ENCODE measurements around the gene CCDC63. TPM values are rescaled to one million over a fixed set of nuclear protein-coding genes. Genes with fewer than 3 reads are reported as not detected.
A peak's percentile ranks its signal among the peaks of the same experiment; 100 is the strongest.

CCDC63 gene
- total RNA-seq, 1 experiment from 2014 or later = not detected

DNA sequence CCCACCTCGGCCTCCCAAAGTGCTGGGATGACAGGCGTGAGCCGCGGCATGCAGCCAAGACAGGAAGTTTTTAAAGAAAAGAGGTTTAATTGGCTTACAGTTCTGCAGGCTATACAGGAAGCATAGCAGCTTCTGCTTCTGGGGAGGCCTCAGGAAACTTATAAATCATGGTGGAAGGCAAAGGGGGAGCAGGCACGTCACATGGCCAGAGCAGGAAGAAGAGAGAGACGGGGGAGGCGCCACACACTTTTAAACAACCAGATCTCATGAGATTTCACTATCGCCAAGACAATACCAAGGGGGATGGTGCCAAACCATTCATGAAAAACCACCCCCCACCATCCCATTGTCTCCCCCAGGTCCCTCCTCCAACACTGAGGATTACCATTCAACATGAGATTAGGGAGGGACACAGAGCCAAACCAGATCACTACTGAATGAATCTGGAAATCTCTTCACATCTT is 14.1 kb downstream of the CCDC63 start:
- no peaks in the 10 kb centered on the region for H3K9me3 ChIP-seq (ENCODE audit: control insufficient read depth, insufficient read depth, low read depth, low read length)
- intact Hi-C loops (cut with micrococcal nuclease; ENCODE audit: unreplicated experiment) = no loop called here
- H3K27ac ChIP-seq (ENCODE audit: low read length) = no peak overlapping the region
- ChIA-PET POLR2A (no interaction called here), CTCF (no interaction called here)
- in situ Hi-C loops (cut with HindIII; ENCODE audit: low pct_unique_long_range_greater_than_20kb, low sequenced_read_pairs) = no loop called here
- ATAC-seq (no peak), DNase-seq (ENCODE audit: low read depth, low spot score) (no peak)
- H3K27me3 ChIP-seq (ENCODE audit: control insufficient read depth, insufficient read depth, low read length) = no peaks in the 10 kb centered on the region
- H3K4me1 ChIP-seq (ENCODE audit: control insufficient read depth, insufficient read depth, low read length) = no peaks in the 10 kb centered on the region
- TF ChIP-seq POLR2AphosphoS5 (IDR thresholded peaks at IDR 0.05; ENCODE audit: low read depth, low read length) (no peak), TCF7L2 (IDR thresholded peaks at IDR 0.05; ENCODE audit: low read depth, low read length) (no peak), SIN3A (IDR thresholded peaks at IDR 0.05; ENCODE audit: borderline replicate concordance, insufficient read depth, low read depth, low read length) (no peak)
- TF ChIP-seq, protein P1, sequence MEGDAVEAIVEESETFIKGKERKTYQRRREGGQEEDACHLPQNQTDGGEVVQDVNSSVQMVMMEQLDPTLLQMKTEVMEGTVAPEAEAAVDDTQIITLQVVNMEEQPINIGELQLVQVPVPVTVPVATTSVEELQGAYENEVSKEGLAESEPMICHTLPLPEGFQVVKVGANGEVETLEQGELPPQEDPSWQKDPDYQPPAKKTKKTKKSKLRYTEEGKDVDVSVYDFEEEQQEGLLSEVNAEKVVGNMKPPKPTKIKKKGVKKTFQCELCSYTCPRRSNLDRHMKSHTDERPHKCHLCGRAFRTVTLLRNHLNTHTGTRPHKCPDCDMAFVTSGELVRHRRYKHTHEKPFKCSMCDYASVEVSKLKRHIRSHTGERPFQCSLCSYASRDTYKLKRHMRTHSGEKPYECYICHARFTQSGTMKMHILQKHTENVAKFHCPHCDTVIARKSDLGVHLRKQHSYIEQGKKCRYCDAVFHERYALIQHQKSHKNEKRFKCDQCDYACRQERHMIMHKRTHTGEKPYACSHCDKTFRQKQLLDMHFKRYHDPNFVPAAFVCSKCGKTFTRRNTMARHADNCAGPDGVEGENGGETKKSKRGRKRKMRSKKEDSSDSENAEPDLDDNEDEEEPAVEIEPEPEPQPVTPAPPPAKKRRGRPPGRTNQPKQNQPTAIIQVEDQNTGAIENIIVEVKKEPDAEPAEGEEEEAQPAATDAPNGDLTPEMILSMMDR (IDR thresholded peaks at IDR 0.05) = no peak
- TF ChIP-seq, protein P2, sequence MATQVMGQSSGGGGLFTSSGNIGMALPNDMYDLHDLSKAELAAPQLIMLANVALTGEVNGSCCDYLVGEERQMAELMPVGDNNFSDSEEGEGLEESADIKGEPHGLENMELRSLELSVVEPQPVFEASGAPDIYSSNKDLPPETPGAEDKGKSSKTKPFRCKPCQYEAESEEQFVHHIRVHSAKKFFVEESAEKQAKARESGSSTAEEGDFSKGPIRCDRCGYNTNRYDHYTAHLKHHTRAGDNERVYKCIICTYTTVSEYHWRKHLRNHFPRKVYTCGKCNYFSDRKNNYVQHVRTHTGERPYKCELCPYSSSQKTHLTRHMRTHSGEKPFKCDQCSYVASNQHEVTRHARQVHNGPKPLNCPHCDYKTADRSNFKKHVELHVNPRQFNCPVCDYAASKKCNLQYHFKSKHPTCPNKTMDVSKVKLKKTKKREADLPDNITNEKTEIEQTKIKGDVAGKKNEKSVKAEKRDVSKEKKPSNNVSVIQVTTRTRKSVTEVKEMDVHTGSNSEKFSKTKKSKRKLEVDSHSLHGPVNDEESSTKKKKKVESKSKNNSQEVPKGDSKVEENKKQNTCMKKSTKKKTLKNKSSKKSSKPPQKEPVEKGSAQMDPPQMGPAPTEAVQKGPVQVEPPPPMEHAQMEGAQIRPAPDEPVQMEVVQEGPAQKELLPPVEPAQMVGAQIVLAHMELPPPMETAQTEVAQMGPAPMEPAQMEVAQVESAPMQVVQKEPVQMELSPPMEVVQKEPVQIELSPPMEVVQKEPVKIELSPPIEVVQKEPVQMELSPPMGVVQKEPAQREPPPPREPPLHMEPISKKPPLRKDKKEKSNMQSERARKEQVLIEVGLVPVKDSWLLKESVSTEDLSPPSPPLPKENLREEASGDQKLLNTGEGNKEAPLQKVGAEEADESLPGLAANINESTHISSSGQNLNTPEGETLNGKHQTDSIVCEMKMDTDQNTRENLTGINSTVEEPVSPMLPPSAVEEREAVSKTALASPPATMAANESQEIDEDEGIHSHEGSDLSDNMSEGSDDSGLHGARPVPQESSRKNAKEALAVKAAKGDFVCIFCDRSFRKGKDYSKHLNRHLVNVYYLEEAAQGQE (IDR thresholded peaks at IDR 0.05; ENCODE audit: insufficient read depth in 1 of 2, low read depth in 2 of 2, low read length in 1 of 2) = no peak
- no peaks in the 10 kb centered on the region for H3K36me3 ChIP-seq (ENCODE audit: control insufficient read depth, insufficient read depth, low read length)
- BruUV-seq (replicated peaks) = no TSS peak
- no peak overlapping the region for H3K4me3 ChIP-seq (ENCODE audit: low read depth in 2 of 2, low read length in 2 of 2)

DNA sequence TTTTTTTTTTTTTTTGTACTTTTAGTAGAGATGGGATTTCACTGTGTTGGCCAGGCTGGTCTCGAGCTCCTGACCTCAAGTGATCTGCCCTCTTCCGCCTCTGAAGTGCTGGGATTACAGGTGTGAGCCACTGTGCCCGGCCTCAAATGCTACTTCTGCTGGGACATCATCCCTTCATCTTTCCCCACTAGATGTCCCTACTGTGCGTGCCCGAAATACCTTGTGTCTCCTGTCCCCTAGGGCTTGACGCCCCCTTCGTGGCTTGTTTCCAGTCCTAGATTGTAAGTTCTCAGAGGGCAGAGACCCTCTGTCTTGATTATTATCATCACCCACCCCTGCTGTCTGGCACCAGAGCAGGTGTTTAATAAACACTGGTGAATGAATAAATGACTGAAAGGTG is 14.9 kb downstream of the CCDC63 start:
- no peak for ATAC-seq
- intact Hi-C loops (cut with micrococcal nuclease; ENCODE audit: unreplicated experiment) = no loop called here
- no TSS peak for BruUV-seq (replicated peaks)

More for the DNA sequence above, 14.9 kb downstream of the CCDC63 start:
- TF ChIP-seq, protein P1 (IDR thresholded peaks at IDR 0.05) = peak; percentile 62; the same call in 1 of the 2 replicates
- TF ChIP-seq TCF7L2 (IDR thresholded peaks at IDR 0.05; ENCODE audit: low read depth, low read length) (no peak), POLR2AphosphoS5 (IDR thresholded peaks at IDR 0.05; ENCODE audit: low read depth, low read length) (no peak), SIN3A (IDR thresholded peaks at IDR 0.05; ENCODE audit: borderline replicate concordance, insufficient read depth, low read depth, low read length) (no peak)
- TF ChIP-seq, protein P2 (IDR thresholded peaks at IDR 0.05; ENCODE audit: insufficient read depth in 1 of 2, low read depth in 2 of 2, low read length in 1 of 2) = no peak
- Histone ChIP-seq H3K4me3 (ENCODE audit: low read depth in 2 of 2, low read length in 2 of 2) (no peak overlapping the region), H3K27ac (ENCODE audit: low read length) (no peak overlapping the region), H3K36me3 (ENCODE audit: control insufficient read depth, insufficient read depth, low read length) (no peaks in the 10 kb centered on the region), H3K27me3 (ENCODE audit: control insufficient read depth, insufficient read depth, low read length) (no peaks in the 10 kb centered on the region), H3K4me1 (ENCODE audit: control insufficient read depth, insufficient read depth, low read length) (no peaks in the 10 kb centered on the region), H3K9me3 (ENCODE audit: control insufficient read depth, insufficient read depth, low read depth, low read length) (no peaks in the 10 kb centered on the region)
- ChIA-PET CTCF (no interaction called here), POLR2A (no interaction called here)
- in situ Hi-C loops (cut with HindIII; ENCODE audit: low pct_unique_long_range_greater_than_20kb, low sequenced_read_pairs) = no loop called here
- no peak for DNase-seq (ENCODE audit: low read depth, low spot score)

Data from Panc1 (cell line).